ENCODE measurements around the gene SERINC5.

SERINC5 gene

DNA sequence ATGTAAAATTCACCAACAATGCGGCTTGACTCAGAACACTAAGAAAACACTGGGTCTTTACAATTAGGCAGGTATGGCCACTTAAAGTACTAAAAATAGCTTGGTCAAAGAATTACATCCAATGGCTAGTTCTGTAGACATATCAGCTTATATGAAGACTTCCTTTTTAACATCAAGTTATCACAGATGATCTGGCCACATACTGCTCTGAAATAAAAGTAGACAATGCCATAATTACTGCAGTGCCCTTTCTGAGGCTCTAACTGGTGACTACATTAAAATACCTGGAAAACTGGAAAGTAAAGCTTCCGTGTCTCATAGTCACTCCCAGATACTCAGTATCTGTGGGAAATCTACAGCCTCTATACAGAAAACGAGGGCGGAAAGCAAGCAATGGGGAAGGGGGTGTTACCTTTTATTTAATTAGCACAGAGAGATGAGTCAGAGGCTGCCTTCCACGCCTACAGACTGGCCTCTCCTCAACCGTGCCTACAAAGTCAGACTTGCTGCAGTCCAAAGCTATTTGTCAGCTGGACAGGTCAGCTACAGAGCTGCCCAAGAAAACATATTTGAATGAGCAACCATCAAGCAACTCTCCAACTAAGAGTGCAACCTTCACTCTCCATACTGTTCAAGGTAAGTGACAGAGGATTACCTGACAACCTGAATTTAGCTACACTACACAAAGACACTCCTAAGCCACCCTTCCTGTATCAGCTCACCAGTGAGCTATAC lies 8.7 kb downstream of the SERINC5 start:
- Histone ChIP-seq H3K4me1 (ENCODE audit: insufficient read depth, low read length) (peaks cover 20% of the 10 kb centered on the region), H3K36me3 (ENCODE audit: insufficient read depth, low read length) (no peaks in the 10 kb centered on the region), H3K4me3 (ENCODE audit: low read length) (no peak overlapping the region), H3K9me3 (ENCODE audit: low read length) (peaks cover 3% of the 10 kb centered on the region), H3K27me3 (ENCODE audit: insufficient read depth, low read length) (no peaks in the 10 kb centered on the region), H2AFZ (ENCODE audit: low read depth, low read length) (peak overlapping the region; percentile 7)

DNA sequence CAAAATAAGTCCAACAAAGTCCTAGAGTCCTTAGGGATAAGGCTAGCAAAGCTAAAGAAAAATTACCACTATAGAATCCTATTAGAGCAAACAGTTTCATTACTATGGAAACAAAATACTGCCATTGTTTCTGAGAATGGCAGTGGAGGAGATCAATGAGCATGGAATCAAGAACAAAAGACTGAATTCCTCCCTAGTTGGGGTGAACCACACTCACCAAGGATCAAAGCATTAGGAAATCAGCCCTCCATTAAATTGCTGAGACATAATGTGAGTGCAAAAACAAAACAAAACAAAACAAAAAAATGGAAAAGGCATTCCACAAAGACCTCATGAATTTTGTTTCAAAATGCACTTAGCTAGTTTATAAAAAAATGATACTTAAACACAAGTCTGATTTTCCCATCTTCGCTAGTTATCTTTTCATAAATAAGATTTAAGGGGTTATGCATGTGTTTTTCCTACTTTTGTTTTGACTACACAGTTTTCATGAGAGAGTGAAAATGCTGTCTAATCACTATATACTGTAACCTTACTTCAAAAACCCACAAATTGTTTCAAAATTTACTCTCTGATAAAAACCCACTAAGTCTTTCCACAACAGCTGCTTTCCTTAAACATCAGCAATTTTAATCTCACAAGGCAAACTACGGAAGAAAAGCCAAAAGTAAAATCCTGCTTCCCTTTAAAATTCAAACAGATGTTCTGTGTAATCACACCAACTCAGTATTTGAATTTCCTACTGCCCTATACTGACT lies 9.7 kb downstream of the SERINC5 start:
- Histone ChIP-seq H3K4me3 (ENCODE audit: low read length) (no peak overlapping the region), H3K27me3 (ENCODE audit: insufficient read depth, low read length) (no peaks in the 10 kb centered on the region), H2AFZ (ENCODE audit: low read depth, low read length) (no peak overlapping the region), H3K36me3 (ENCODE audit: insufficient read depth, low read length) (no peaks in the 10 kb centered on the region), H3K9me3 (ENCODE audit: low read length) (peaks cover 10% of the 10 kb centered on the region), H3K4me1 (ENCODE audit: insufficient read depth, low read length) (peaks cover 20% of the 10 kb centered on the region)

DNA sequence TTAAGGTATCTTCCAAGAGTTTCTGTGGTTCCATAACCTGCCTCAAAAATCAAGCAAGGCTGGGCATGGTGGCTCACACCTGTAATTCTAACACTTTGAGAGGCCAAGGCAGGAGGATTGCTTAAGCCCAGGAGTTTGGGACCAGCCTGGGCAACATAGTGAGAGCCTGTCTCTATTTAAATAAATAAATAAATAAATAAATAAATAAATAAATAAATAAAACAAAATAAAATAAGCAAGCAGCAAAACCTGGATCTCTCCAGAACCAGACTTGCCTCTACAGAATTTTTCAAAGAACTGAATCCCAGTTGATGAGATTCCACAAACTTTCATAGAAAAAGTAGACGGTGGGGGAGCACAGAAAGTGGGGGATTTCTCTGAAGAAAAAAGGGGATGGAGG lies 12.3 kb downstream of the SERINC5 start:
- H3K27me3 ChIP-seq (ENCODE audit: insufficient read depth, low read length): no peaks in the 10 kb centered on the region
- no peaks in the 10 kb centered on the region for H3K36me3 ChIP-seq (ENCODE audit: insufficient read depth, low read length)
- no peak overlapping the region for H2AFZ ChIP-seq (ENCODE audit: low read depth, low read length)
- no peak overlapping the region for H3K4me3 ChIP-seq (ENCODE audit: low read length)
- H3K4me1 ChIP-seq (ENCODE audit: insufficient read depth, low read length): peaks cover 20% of the 10 kb centered on the region
- peaks cover 12% of the 10 kb centered on the region for H3K9me3 ChIP-seq (ENCODE audit: low read length)

DNA sequence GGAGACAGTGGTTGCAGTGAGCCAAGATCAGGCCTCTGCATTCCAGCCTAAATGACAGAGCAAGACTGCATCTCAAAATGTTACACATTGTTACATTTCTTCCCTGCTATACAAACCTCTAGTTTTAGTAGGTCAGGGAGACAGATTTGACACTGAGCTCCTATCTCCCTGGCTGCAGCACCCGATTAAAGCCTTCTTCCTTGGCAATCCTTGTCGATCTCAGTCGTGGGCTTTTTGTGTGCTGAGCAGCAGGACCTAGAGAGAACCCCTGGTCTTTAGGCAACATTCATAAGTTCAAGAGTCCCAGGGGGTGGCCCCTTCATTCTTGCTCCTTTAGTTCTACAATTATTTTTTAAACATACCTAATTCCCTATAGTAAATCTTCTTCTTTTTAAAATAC lies 13.0 kb downstream of the SERINC5 start:
- H3K4me1 ChIP-seq (ENCODE audit: insufficient read depth, low read length): peaks cover 20% of the 10 kb centered on the region
- H2AFZ ChIP-seq (ENCODE audit: low read depth, low read length): no peak overlapping the region
- no peaks in the 10 kb centered on the region for H3K36me3 ChIP-seq (ENCODE audit: insufficient read depth, low read length)
- no peaks in the 10 kb centered on the region for H3K27me3 ChIP-seq (ENCODE audit: insufficient read depth, low read length)
- H3K9me3 ChIP-seq (ENCODE audit: low read length): peaks cover 12% of the 10 kb centered on the region
- no peak overlapping the region for H3K4me3 ChIP-seq (ENCODE audit: low read length)

DNA sequence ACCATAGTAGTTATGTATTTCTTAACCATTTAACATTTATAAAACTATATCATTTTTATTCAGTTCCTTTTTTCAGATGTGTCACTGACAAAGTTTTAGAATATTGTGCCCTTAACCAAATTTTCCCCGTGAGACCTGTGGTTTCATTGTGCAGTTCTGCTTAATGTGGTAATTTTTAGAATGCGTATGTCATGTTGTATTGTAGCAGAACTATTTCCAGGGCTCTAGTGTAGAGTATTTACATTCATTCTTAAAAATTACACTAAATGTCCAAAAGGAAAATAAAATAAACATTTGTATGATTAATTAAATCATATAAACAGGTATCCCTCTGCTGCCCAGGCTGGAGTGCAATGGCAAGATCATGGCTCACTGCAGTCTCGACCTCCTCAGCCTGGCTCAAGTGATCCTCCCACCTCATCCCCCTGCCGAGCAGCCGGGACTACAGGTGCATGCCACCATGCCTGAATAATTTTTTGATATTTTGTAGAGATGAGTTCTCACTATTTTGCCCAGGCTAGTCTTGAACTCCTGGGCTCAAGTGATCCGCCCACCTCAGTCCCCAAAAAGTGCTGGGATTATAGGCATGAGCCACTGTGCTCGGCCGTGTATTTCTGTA lies 15.4 kb downstream of the SERINC5 start:
- Histone ChIP-seq H3K36me3 (ENCODE audit: insufficient read depth, low read length) (no peaks in the 10 kb centered on the region), H3K4me3 (ENCODE audit: low read length) (no peak overlapping the region)

DNA sequence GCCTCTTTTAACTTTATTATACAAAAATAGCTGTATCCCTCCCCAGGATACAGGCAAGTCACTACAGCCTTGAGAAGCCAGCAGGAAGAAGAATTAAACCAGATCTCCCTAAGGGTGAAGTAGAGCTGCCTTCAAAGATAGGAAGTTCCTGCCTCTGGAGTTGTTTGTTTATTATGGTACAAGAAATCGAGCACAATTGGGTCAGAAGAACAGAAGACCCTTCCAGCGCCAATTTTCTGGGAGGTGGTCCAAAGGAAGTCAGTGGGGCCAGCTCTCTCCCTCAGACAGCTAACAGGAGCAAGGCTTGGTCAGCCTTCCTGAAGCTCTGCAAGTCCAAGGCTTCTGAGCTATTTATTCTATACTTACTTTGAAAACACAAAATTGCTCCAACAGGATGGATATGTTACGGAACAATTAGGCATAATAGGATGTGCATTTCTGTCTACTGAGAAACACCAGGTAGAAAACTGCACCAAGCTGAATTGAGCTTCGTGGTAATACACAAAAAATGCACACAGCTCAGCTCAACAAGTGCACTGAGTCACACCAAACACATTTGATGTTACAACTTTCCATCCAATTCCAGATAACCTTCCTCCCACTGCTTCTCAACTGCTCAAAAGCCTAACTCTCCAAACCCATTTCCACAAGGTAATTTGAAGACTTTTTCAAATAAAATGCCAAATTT lies 16.0 kb downstream of the SERINC5 start:
- Histone ChIP-seq H3K4me1 (ENCODE audit: insufficient read depth, low read length) (no peaks in the 10 kb centered on the region), H3K36me3 (ENCODE audit: insufficient read depth, low read length) (no peaks in the 10 kb centered on the region), H3K9me3 (ENCODE audit: low read length) (peaks cover 12% of the 10 kb centered on the region), H3K27me3 (ENCODE audit: insufficient read depth, low read length) (no peaks in the 10 kb centered on the region), H2AFZ (ENCODE audit: low read depth, low read length) (no peak overlapping the region), H3K4me3 (ENCODE audit: low read length) (no peak overlapping the region)

More for the DNA sequence above, 15.4 kb downstream of the SERINC5 start:
- Histone ChIP-seq H3K4me1 (ENCODE audit: insufficient read depth, low read length) (no peaks in the 10 kb centered on the region), H3K9me3 (ENCODE audit: low read length) (peaks cover 12% of the 10 kb centered on the region), H2AFZ (ENCODE audit: low read depth, low read length) (no peak overlapping the region), H3K27me3 (ENCODE audit: insufficient read depth, low read length) (no peaks in the 10 kb centered on the region)

DNA sequence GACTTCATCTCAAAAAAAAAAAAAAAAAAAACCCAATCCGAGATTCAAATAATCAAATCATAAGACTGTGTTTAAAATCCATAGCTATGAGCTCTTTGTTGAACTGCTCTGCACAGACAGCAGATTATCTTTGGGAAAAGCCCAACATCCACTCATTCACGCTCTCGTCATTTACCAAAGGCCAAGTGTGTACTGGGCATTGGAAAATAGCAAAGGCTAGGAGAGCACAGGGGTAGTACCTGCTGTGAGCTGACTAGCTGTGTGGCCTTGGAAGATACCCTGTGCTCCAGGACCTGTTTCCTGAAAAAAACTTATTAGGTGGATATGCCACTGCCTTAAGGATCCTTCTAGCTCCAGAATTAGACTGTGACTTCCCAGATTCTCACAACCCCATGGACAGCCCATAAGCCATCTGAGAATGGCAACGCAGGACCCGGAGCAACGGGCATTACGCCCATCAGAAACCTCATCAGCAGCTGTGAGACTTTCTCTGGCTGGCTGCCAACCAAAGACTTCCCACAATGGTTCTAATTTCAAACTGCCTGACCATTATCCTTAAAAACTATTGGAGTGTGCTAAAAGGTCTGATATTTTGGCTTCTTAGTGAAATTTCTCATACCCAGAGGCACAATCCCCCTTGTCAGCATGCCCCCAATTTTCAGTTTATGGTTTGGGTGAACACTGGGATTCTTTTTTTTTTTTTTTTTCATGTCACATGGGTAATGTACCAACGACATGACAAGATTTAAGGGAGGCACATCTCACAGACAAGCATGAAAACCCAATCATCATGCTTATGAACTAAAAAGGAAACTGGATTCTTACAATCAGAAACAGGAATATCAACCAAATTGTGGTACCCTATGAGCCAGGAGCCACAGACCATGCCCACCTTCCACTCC lies 16.8 kb downstream of the SERINC5 start:
- no peaks in the 10 kb centered on the region for H3K27me3 ChIP-seq (ENCODE audit: insufficient read depth, low read length)
- H3K4me3 ChIP-seq (ENCODE audit: low read length): no peak overlapping the region
- H3K9me3 ChIP-seq (ENCODE audit: low read length): peaks cover 12% of the 10 kb centered on the region
- H2AFZ ChIP-seq (ENCODE audit: low read depth, low read length): no peak overlapping the region
- no peaks in the 10 kb centered on the region for H3K36me3 ChIP-seq (ENCODE audit: insufficient read depth, low read length)
- H3K4me1 ChIP-seq (ENCODE audit: insufficient read depth, low read length): no peaks in the 10 kb centered on the region

DNA sequence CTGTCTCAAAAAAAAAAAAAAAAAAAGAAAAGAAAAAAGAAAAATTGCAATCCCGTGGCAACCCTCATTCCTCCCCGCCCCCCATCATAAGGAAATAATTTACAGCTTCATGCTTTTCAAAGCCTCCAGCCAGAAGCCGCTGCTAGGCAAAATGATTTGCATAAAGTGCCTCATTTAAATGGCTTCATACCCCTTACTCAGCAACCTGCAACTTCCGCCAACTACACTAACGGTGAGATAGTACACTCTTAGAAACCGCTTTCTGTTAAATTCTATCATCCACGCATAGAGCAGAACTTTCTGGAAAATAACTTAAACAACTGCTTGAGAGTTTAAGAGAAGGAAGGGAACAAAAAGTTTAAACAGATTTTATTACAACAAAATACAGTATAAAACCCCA lies 17.8 kb downstream of the SERINC5 start:
- Histone ChIP-seq H3K36me3 (ENCODE audit: insufficient read depth, low read length) (no peaks in the 10 kb centered on the region), H3K4me1 (ENCODE audit: insufficient read depth, low read length) (no peaks in the 10 kb centered on the region), H3K4me3 (ENCODE audit: low read length) (no peak overlapping the region), H3K9me3 (ENCODE audit: low read length) (peaks cover 12% of the 10 kb centered on the region), H2AFZ (ENCODE audit: low read depth, low read length) (no peak overlapping the region), H3K27me3 (ENCODE audit: insufficient read depth, low read length) (no peaks in the 10 kb centered on the region)

DNA sequence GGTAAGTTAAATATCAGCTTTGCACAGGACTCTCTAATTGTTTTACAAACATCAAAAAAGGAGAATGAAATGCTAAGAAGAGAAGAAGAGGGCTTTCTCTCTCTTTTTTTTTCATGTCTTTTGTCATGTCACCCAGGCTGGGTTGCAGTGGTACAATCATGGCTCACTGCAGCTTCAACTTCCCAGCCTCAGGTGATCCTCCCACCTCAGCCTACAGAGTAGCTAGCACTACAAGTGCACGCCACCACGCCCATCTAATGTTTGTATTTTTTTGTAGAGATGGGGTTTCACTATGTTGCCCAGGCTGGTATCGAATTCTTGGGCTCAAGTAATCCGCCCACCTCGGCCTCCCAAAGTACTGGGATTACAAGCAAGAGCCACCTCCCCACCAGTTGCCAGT lies 18.6 kb downstream of the SERINC5 start:
- no peak overlapping the region for H3K4me3 ChIP-seq (ENCODE audit: low read length)
- H3K4me1 ChIP-seq (ENCODE audit: insufficient read depth, low read length): no peaks in the 10 kb centered on the region
- H3K36me3 ChIP-seq (ENCODE audit: insufficient read depth, low read length): no peaks in the 10 kb centered on the region
- H3K9me3 ChIP-seq (ENCODE audit: low read length): peaks cover 9% of the 10 kb centered on the region
- H2AFZ ChIP-seq (ENCODE audit: low read depth, low read length): no peak overlapping the region
- no peaks in the 10 kb centered on the region for H3K27me3 ChIP-seq (ENCODE audit: insufficient read depth, low read length)

DNA sequence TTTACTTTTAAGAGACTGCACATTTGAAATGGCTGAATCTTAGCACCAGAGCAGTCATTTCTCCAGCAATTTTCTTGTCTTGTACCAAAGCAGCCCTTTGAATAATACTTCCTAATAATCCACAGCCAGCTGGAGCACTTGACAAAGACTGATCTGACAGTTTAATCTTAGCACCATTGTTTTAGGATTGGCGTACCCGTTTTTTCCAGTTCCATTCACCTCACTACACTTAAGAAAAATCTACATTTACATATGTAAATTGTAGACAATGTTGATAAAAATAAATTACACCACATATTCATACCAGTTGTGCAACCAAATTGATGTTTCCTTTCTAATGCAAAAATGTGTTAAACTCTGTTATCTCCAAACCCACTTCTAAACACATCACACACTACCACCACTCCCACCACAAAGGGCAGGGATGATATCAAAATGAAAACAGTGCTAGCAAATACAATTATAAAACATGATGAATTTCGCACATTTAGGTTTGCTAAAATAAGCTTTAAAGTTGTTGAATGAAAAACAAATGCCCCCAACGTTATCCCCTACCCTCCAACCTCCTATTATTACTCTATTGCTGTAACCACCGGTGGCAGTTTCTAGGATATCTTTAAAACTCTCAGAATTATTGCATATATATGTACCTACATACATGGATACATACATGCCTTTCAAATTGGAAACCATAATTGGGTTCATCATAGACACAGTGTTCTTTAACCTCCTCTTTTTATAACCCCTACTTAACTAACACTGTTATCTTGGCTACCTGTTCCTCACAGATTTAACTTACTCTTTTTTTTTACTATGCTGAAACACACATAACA lies 21.5 kb downstream of the SERINC5 start:
- Histone ChIP-seq H3K9me3 (ENCODE audit: low read length) (no peaks in the 10 kb centered on the region), H3K4me1 (ENCODE audit: insufficient read depth, low read length) (no peaks in the 10 kb centered on the region), H3K27me3 (ENCODE audit: insufficient read depth, low read length) (no peaks in the 10 kb centered on the region), H3K36me3 (ENCODE audit: insufficient read depth, low read length) (no peaks in the 10 kb centered on the region), H3K4me3 (ENCODE audit: low read length) (no peak overlapping the region), H2AFZ (ENCODE audit: low read depth, low read length) (no peak overlapping the region)

DNA sequence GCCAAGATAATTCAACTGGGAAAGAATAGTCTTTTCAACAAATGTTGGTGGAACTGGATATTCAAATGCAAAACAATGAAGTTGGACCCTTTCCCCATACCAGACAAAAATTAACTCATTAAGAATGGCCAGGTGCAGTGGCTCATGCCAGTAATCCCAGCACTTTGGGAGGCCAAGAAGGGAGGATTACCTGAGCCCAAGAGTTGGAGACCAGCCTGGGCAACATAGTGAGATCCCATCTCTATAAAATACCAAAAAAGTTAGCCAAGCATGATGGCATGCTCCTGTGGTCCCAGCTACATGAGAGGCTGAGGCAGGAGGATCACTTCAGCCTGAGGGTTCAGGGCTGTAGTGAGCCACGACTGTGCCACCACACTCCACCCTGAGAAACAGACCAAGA lies 24.2 kb downstream of the SERINC5 start:
- H3K4me3 ChIP-seq (ENCODE audit: low read length): no peak overlapping the region
- no peaks in the 10 kb centered on the region for H3K9me3 ChIP-seq (ENCODE audit: low read length)
- no peaks in the 10 kb centered on the region for H3K27me3 ChIP-seq (ENCODE audit: insufficient read depth, low read length)
- H2AFZ ChIP-seq (ENCODE audit: low read depth, low read length): no peak overlapping the region
- H3K4me1 ChIP-seq (ENCODE audit: insufficient read depth, low read length): no peaks in the 10 kb centered on the region
- no peaks in the 10 kb centered on the region for H3K36me3 ChIP-seq (ENCODE audit: insufficient read depth, low read length)

DNA sequence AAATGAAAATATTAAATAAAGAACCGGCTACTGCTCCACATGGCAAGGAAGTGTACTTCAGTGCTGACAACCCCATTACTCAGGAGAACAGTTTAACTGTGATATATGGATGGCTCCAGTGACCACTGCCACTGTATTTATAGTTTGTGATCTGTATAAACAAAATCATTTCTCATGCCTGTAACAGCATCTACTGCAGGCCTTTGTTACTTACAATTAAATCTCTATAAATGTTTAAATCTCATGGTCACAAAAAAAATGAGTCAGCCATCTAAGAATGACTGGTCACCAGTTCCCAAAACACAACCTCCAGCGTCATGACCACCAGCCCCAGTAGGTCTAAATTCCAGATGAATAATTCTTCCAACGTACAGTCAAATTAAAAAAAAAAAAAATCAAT lies 24.6 kb downstream of the SERINC5 start:
- H3K4me3 ChIP-seq (ENCODE audit: low read length): no peak overlapping the region
- H3K4me1 ChIP-seq (ENCODE audit: insufficient read depth, low read length): no peaks in the 10 kb centered on the region
- no peaks in the 10 kb centered on the region for H3K36me3 ChIP-seq (ENCODE audit: insufficient read depth, low read length)
- no peak overlapping the region for H2AFZ ChIP-seq (ENCODE audit: low read depth, low read length)
- H3K27me3 ChIP-seq (ENCODE audit: insufficient read depth, low read length): no peaks in the 10 kb centered on the region
- H3K9me3 ChIP-seq (ENCODE audit: low read length): no peaks in the 10 kb centered on the region
